Keratinocyte (primary cell): ENCODE data around the gene BCL2L11.

Source experiments
- EZH2 ChIP-seq: IDR thresholded peaks from one replicate; pipeline ENCODE4 v1.6.1; 2012; ENCODE audit warnings: inconsistent platforms, mild to moderate bottlenecking, low read length, moderate library complexity
- TF ChIP-seq, protein P1 (sequence below), 3 experiments: IDR thresholded peaks in 1 of 3; conservative IDR thresholded peaks in 1 of 3; optimal IDR thresholded peaks in 1 of 3; 2 replicates in 2 of 3; 3 replicates in 1 of 3; pipeline versions ENCODE3 to v1.5.1; 2011; ENCODE audit warnings: low read length in 3 of 3, mild to moderate bottlenecking in 3 of 3, moderate library complexity in 2 of 3, control low read depth in 1 of 3, inconsistent platforms in 1 of 3; ENCODE audit not compliant: insufficient read depth in 2 of 3; ENCODE audit errors: extremely low read depth in 1 of 3

GRCh38 chr2:111168528-111169239 lies 48.0 kb downstream of the BCL2L11 start:
- TF ChIP-seq, protein P1, sequence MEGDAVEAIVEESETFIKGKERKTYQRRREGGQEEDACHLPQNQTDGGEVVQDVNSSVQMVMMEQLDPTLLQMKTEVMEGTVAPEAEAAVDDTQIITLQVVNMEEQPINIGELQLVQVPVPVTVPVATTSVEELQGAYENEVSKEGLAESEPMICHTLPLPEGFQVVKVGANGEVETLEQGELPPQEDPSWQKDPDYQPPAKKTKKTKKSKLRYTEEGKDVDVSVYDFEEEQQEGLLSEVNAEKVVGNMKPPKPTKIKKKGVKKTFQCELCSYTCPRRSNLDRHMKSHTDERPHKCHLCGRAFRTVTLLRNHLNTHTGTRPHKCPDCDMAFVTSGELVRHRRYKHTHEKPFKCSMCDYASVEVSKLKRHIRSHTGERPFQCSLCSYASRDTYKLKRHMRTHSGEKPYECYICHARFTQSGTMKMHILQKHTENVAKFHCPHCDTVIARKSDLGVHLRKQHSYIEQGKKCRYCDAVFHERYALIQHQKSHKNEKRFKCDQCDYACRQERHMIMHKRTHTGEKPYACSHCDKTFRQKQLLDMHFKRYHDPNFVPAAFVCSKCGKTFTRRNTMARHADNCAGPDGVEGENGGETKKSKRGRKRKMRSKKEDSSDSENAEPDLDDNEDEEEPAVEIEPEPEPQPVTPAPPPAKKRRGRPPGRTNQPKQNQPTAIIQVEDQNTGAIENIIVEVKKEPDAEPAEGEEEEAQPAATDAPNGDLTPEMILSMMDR (optimal IDR thresholded peaks at IDR 0.05 in 1 of 3, IDR thresholded peaks at IDR 0.05 in 1 of 3, conservative IDR thresholded peaks at IDR 0.05 in 1 of 3; ENCODE audit: extremely low read depth in 1 of 3, insufficient read depth in 2 of 3, low read length in 3 of 3), result no peak
- TF ChIP-seq EZH2, result no peak
